Muscle of leg (tissue), 11 donors: ENCODE results near the gene DYRK1A. TPM values are rescaled to one million over a fixed set of nuclear protein-coding genes. Genes with fewer than 3 reads are reported as not detected.

Source experiments
- DNase-seq: peaks from one replicate; pipeline ENCODE4 v3.0.0; 2013
- H3K27ac ChIP-seq: one replicate; pipeline ENCODE4 v1.5.1; 2013; ENCODE audit warnings: mild to moderate bottlenecking, low read length, control low read depth
- H3K27me3 ChIP-seq: one replicate; pipeline ENCODE4 v1.6.1; 2013; ENCODE audit warnings: low read length; ENCODE audit not compliant: control insufficient read depth, insufficient read depth
- H3K36me3 ChIP-seq: one replicate; pipeline ENCODE4 v1.6.1; 2013; ENCODE audit warnings: low read length; ENCODE audit not compliant: control insufficient read depth, insufficient read depth
- H3K4me1 ChIP-seq: one replicate; pipeline ENCODE4 v1.6.1; 2013; ENCODE audit warnings: low read length; ENCODE audit not compliant: control insufficient read depth, insufficient read depth
- H3K4me3 ChIP-seq: one replicate; pipeline ENCODE4 v1.5.1; 2013; ENCODE audit warnings: low read length, control low read depth
- H3K9me3 ChIP-seq: replicated peaks from 2 replicates; pipeline ENCODE4 v1.6.1; 2013; ENCODE audit warnings: low read depth, low read length; ENCODE audit not compliant: control insufficient read depth
- WGBS: methylation state at CpG from one replicate; pipeline ENCODE4 v1.1.5; 2013; ENCODE audit warnings: missing lambda C conversion rate; ENCODE audit not compliant: insufficient coverage; 5-methylcytosine and 5-hydroxymethylcytosine counted together
- polyA plus RNA-seq, 8 donors: library from polyadenylated mRNA; unstranded; fragments of 120-200 nt; gene quantifications; one replicate each; pipeline versions ENCODE4 v1.2.1 to v1.2.3, GENCODE V29; 2013; ENCODE audit warnings: inconsistent platforms in 1 of 8, low replicate concordance in 1 of 8; ENCODE audit not compliant: insufficient read length in 8 of 8, insufficient read depth in 1 of 8
- total RNA-seq: library from RNA; stranded (reverse); fragments of 120-200 nt; gene quantifications from one replicate; pipeline ENCODE4 v1.2.4, GENCODE V29; 2013

Gene DYRK1A
- total and polyA plus RNA-seq, 9 donors = 40.5 to 64.7 (median 51.2) TPM

DNA sequence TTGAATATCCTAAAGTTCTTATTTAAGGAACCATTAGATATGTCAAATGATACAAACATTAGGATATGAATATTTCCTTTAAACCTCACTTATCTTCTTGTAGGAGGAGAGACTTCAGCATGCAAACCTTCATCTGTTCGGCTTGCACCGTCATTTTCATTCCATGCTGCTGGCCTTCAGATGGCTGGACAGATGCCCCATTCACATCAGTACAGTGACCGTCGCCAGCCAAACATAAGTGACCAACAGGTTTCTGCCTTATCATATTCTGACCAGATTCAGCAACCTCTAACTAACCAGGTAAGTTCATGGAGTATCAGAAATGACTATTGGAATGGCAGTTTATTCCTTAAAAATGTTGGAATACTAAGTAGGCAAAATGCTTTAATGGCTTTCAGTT, 106.0 kb downstream of the DYRK1A start:
- no peaks in the 10 kb centered on the region for H3K9me3 ChIP-seq
- no peak overlapping the region for H3K4me3 ChIP-seq
- peaks cover 6% of the 10 kb centered on the region for H3K36me3 ChIP-seq
- no peak overlapping the region for H3K27ac ChIP-seq
- WGBS = 60% methylated on average over 2 of the region's 4 CpGs
- H3K4me1 ChIP-seq = peaks cover 7% of the 10 kb centered on the region
- H3K27me3 ChIP-seq = no peaks in the 10 kb centered on the region
- no peak for DNase-seq

DNA sequence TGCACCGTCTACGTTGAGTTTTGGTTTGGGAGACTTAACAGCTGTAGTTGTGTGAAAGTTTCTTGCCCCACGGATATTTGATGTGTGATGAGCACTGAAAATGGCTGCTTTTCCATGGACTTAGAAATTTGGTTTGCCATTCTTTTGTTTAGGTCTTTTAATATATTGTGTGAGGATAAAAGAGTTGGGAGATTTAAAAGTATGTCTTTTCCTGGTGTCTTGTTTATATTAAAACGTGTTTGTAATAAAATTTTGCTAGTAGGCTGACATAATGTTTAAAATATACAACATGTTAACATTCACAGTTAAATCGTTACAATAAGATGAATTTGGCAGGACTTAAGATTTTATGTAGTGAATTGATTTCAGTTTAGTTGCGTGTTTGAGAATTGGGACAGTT, 106.9 kb downstream of the DYRK1A start:
- H3K27me3 ChIP-seq = no peaks in the 10 kb centered on the region
- no CpG with 5 or more reads among the region's 6 CpGs for WGBS
- H3K36me3 ChIP-seq = peaks cover 3% of the 10 kb centered on the region
- H3K27ac ChIP-seq = no peak overlapping the region
- DNase-seq = no peak
- peaks cover 8% of the 10 kb centered on the region for H3K4me1 ChIP-seq
- no peak overlapping the region for H3K4me3 ChIP-seq
- no peaks in the 10 kb centered on the region for H3K9me3 ChIP-seq

DNA sequence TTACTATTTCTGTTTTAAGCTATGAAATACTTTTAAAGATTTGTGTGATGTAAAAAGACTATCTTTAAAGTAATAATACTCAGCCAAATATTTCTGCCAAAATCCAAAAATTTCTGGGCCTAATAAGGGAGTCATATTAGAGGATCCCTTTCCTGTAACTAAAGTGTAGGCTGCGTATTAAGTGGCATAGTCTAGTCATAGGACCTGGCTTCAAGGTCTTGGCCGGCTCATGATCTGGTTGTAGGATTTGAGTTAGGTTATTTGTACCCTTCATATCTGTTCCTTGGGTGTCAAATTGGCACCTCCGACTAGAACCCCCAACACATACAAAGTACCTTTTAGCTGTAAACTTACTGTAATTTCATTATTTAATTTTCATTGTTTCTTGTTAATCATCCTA, 107.8 kb downstream of the DYRK1A start:
- peaks cover 8% of the 10 kb centered on the region for H3K4me1 ChIP-seq
- no CpG with 5 or more reads among the region's 3 CpGs for WGBS

DNA sequence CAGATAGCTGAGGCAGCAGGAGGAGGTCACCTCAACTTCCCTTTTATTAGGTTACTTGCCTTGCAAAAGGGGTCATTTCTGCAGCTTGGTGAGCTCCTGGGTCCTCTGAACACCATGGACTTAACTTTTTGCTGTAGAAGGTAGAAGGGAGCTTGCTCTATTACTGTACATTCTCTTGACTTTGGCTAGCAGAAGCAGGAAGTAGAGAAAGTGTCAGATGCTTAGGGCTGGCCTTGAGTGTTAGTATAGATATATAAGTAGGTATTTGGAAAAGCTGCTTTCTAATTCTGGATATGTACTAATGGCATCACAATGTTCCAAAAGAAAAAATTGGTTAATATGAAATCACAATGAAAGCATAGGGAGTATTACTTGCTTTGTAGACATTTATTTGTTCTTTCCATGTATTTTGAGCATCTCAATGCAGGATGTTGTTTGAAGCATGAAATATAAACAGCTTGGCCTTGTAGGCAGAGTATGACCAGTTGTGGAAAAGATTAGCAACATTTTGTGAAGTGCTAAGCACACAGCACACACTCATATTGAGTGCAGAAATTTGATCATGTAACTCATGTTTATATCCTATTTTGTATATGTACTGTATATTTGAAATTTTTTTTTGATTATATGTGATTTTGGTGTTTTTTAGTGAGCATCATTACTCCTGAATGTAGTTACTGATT, 108.8 kb downstream of the DYRK1A start:
- Histone ChIP-seq H3K36me3 (peaks cover 3% of the 10 kb centered on the region), H3K27ac (no peak overlapping the region), H3K4me1 (peaks cover 8% of the 10 kb centered on the region), H3K27me3 (no peaks in the 10 kb centered on the region), H3K9me3 (no peaks in the 10 kb centered on the region), H3K4me3 (no peak overlapping the region)
- no peak for DNase-seq

More for the DNA sequence above, 107.8 kb downstream of the DYRK1A start:
- peaks cover 3% of the 10 kb centered on the region for H3K36me3 ChIP-seq
- no peak overlapping the region for H3K4me3 ChIP-seq
- DNase-seq = no peak
- H3K9me3 ChIP-seq = no peaks in the 10 kb centered on the region
- H3K27me3 ChIP-seq = no peaks in the 10 kb centered on the region
- no peak overlapping the region for H3K27ac ChIP-seq

DNA sequence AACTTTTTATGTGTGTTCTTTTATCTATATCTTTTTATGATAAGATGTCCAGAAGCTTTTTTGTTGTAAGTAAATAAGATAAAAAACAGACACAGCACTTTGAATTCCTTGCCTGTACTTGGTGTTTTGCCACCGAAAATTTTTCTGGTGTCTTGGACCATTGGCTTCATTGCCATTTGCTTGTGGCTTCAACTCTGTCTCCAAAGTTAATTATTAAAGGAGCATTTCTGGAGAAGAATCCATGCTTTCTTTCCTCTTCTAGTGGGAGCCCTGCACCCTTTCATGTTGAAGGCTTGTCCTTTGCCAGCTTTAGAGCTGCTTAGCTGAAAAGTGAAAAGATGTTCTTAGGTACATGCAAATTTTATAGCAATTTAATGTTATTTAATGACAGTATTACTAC, 112.2 kb downstream of the DYRK1A start:
- DNase-seq = no peak
- Histone ChIP-seq H3K27me3 (no peaks in the 10 kb centered on the region), H3K4me3 (no peak overlapping the region), H3K9me3 (no peaks in the 10 kb centered on the region), H3K4me1 (peaks cover 7% of the 10 kb centered on the region), H3K36me3 (peaks cover 19% of the 10 kb centered on the region), H3K27ac (no peak overlapping the region)
- WGBS = no CpG with 5 or more reads among the region's 1 CpG

DNA sequence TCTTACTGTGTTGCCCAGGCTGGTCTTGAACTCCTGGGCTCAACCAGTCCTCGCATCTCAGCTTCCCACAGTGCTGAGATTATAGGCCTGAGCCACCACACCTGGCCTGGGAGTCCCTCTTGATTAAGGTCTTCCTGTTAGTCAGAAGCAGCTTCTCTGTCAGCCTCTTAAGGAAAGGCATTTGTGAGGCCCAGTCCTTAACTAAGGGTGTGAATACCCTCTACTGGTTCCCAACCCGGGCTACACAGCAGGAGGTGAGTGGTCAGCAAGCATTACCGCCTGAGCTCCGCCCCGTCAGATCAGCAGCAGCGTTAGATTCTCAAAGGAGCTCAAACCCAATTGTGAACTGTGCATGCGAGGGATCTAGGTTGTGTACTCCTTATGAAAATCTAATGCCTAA, 117.2 kb downstream of the DYRK1A start:
- no peaks in the 10 kb centered on the region for H3K27me3 ChIP-seq
- 83% methylated on average over 2 of the region's 7 CpGs for WGBS
- peaks cover 22% of the 10 kb centered on the region for H3K36me3 ChIP-seq
- no peak overlapping the region for H3K4me3 ChIP-seq
- H3K4me1 ChIP-seq = no peaks in the 10 kb centered on the region
- H3K9me3 ChIP-seq = no peaks in the 10 kb centered on the region
- no peak for DNase-seq
- H3K27ac ChIP-seq = no peak overlapping the region

DNA sequence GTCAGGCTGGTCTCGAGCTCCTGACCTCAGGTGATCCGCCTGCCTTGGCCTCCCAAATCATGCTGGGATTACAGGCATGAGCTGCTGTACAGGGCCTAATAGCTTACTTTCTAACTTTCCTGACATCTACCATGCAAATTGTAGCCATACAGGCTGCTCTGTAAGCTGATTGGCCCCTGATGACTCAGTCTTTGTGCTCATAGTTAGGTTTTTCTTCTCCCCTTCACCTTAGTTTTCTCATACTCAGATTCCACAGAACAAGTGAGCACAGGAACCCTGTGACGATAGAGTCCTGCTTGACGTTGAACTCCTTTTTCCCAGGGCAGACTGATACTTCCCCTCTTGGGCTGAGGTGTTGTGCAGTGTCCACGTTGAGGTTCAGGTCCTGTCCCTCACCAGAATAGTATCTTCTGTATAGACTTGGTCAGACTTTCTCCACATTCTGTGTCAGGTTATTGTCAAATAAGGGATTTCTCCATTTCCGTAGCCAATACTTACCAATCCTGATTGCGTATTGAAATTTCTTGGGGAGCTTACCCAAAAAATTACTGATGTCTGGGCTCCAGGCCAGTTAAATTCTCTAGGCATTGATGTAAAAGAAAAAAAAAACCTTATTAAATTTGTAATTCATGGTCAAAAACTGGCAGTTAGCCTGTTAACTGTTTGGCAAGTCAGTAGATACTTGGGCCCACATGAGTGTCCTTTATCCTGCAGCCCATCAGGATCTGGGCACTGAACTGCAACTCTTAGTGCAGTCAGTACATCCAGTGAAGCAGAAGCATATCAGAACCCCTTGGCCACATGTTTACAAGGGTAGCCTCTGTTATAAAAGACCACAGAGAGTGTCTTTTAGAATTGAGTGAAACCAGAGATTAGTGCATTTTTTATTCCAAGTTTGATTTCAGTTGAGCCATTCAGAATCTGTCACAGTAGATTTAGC, 118.2 kb downstream of the DYRK1A start:
- H3K9me3 ChIP-seq = no peaks in the 10 kb centered on the region
- peak; percentile 26 for DNase-seq
- no peaks in the 10 kb centered on the region for H3K27me3 ChIP-seq
- no peaks in the 10 kb centered on the region for H3K4me1 ChIP-seq
- peaks cover 24% of the 10 kb centered on the region for H3K36me3 ChIP-seq
- H3K4me3 ChIP-seq = no peak overlapping the region
- no peak overlapping the region for H3K27ac ChIP-seq
- 80% methylated on average over 1 of the region's 7 CpGs for WGBS

DNA sequence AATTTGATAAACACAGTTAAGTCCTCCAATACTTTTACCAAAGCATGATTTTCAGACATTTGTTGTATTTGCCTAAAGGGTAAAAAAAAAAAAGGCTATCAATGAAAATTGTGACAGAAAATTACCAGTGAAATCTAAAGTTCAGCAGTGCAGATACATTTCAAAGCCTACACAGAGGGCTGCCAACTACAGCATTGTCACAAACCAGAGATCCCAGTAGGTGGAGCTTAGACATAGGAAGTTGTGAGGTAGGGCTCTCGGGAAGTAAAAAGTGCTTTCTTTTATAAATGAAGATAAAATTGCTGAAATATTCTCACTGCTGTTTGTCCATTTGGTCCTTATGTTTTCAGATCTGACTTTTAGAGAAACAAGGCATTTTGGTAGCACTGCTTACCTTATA, 123.0 kb downstream of the DYRK1A start:
- WGBS = no CpG with 5 or more reads among the region's 1 CpG
- no peaks in the 10 kb centered on the region for H3K27me3 ChIP-seq
- no peak overlapping the region for H3K4me3 ChIP-seq
- peak; percentile 17 for DNase-seq
- no peaks in the 10 kb centered on the region for H3K4me1 ChIP-seq
- peaks cover 14% of the 10 kb centered on the region for H3K36me3 ChIP-seq
- H3K9me3 ChIP-seq = no peaks in the 10 kb centered on the region
- H3K27ac ChIP-seq = no peak overlapping the region

DNA sequence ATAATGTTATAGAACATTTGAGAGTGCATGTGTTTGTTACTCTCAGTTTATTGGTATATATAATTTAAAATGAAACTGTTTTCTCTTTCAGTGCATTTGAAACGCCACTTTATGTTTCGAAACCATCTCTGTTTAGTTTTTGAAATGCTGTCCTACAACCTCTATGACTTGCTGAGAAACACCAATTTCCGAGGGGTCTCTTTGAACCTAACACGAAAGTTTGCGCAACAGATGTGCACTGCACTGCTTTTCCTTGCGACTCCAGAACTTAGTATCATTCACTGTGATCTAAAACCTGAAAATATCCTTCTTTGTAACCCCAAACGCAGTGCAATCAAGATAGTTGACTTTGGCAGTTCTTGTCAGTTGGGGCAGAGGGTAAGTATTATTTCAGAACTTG, 123.5 kb downstream of the DYRK1A start:
- no peak for DNase-seq
- Histone ChIP-seq H3K27ac (no peak overlapping the region), H3K9me3 (no peaks in the 10 kb centered on the region), H3K36me3 (peaks cover 14% of the 10 kb centered on the region), H3K27me3 (no peaks in the 10 kb centered on the region), H3K4me3 (no peak overlapping the region), H3K4me1 (no peaks in the 10 kb centered on the region)
- WGBS = 96% methylated on average over 5 of the region's 7 CpGs

DNA sequence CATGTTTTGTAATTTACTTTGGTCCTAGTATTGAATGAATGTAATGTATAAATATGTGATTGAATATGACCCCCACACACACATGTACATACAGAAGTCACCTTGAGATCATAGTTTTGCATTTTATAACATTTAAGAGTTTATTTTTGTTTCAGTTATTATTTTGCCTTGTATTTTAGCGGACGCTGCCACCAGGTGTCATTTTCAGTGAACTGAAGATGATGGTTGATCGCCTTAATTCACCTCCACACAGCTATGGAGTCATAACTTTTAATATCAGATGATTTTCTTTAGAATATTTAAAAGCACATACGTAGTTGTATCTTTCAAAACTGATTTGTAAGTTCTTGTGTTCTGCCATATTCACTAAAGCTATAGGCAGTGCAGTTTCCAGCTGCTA, 130.4 kb downstream of the DYRK1A start:
- WGBS = no CpG with 5 or more reads among the region's 4 CpGs
- Histone ChIP-seq H3K36me3 (peaks cover 11% of the 10 kb centered on the region), H3K9me3 (no peaks in the 10 kb centered on the region), H3K27ac (no peak overlapping the region), H3K4me3 (no peak overlapping the region), H3K4me1 (no peaks in the 10 kb centered on the region), H3K27me3 (no peaks in the 10 kb centered on the region)
- no peak for DNase-seq
